ENCODE data around the gene TTC7B. TPM values are rescaled to one million over a fixed set of nuclear protein-coding genes. Genes with fewer than 3 reads are reported as not detected.

Gene TTC7B
- total and polyA plus RNA-seq, 2 of the 8 experiments (the other 6 are each of a cell fraction or from before 2014, with no cell fraction given) = 23.7 to 34.0 TPM

DNA sequence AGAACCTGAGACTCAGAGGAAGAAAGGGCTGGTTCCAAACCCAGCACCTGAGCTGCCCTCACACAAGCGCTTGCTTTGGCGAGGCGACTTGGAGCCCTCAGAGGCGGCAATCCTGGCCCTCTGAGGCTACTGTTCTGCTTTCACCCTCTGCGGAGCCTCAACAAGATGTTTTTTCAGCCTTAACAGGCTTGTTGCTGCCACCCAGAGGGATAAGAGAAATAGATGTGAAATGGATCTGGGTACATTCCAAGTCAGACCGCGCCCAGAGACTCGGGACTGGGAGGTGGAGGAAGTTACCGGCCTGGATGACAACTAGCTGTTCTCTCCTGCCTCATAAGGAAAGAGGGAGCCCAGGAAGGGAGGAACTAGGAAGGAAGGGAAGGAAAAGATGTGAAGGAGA is 89.6 kb downstream of the TTC7B start:
- Histone ChIP-seq H3K23ac (ENCODE audit: insufficient read length) (no peak overlapping the region), H3K18ac (ENCODE audit: extremely low read depth, low read length) (no peak overlapping the region), H2BK5ac (ENCODE audit: low read depth, low read length) (peak overlapping the region; percentile 45), H3K27me3 (replicated peaks in 1 of 4; ENCODE audit: control insufficient read depth in 3 of 4, extremely low read depth in 1 of 4, insufficient read depth in 3 of 4, low read length in 3 of 4) (no peaks in the 10 kb centered on the region), H3K79me1 (ENCODE audit: low read depth, low read length) (no peaks in the 10 kb centered on the region), H3K36me3 (ENCODE audit: control insufficient read depth in 2 of 4, insufficient read depth in 4 of 4, low read length in 3 of 4) (no peaks in the 10 kb centered on the region), H4K5ac (ENCODE audit: insufficient read length, low read depth, low read length) (no peak overlapping the region), H3K4me1 (replicated peaks in 1 of 4; ENCODE audit: control insufficient read depth in 3 of 4, insufficient read depth in 4 of 4, low read length in 3 of 4) (peaks cover 0 to 3% (median 2%) of the 10 kb centered on the region in 4 experiments; a peak in 2 of 7 replicates), H2AFZ (ENCODE audit: low read length) (no peak overlapping the region), H3K4ac (replicated peaks; ENCODE audit: insufficient read length, low read depth, low read length) (no peak overlapping the region), H2BK12ac (ENCODE audit: low read depth, low read length) (no peak overlapping the region), H3K79me2 (ENCODE audit: control insufficient read depth in 1 of 2, insufficient read depth in 2 of 2, low read length in 2 of 2) (no peaks in the 10 kb centered on the region), H2BK120ac (replicated peaks; ENCODE audit: low read depth, low read length) (no peak overlapping the region), H3K9ac (replicated peaks in 1 of 4; ENCODE audit: extremely low read depth in 1 of 4, low read depth in 3 of 4, low read length in 3 of 4) (no peak overlapping the region; a peak in 1 of 7 replicates), H3K9me3 (ENCODE audit: insufficient read depth in 2 of 2, low read depth in 1 of 2, low read length in 1 of 2) (no peaks in the 10 kb centered on the region), H3K23me2 (ENCODE audit: low read depth, low read length) (no peaks in the 10 kb centered on the region), H2BK20ac (ENCODE audit: low read length) (no peak overlapping the region), H2AK5ac (ENCODE audit: low read depth, low read length) (peak overlapping the region; percentile 78; the same call in 1 of the 2 replicates), H2BK15ac (ENCODE audit: low read length) (no peak overlapping the region), H3K14ac (ENCODE audit: insufficient read length) (no peak overlapping the region), H4K91ac (replicated peaks; ENCODE audit: insufficient read length, low read length) (no peak overlapping the region), H3K56ac (replicated peaks; ENCODE audit: insufficient read length, low read depth, low read length) (no peak overlapping the region), H3K27ac (ENCODE audit: low read depth, low read length) (no peak overlapping the region), H4K8ac (ENCODE audit: extremely low read depth, insufficient read depth, low read length) (no peak overlapping the region), H3K4me2 (ENCODE audit: insufficient read depth in 1 of 2, low read depth in 2 of 2, low read length in 2 of 2) (0 out of 4 replicates have a peak overlapping the region, but pooled peaks of 1 of the 2 experiments have one; percentile 30), H4K20me1 (replicated peaks in 1 of 2; ENCODE audit: control insufficient read depth in 1 of 2, insufficient read depth in 2 of 2, low read length in 2 of 2) (no peaks in the 10 kb centered on the region), H3K4me3 (ENCODE audit: extremely low read depth in 1 of 4, insufficient read depth in 2 of 4, low read depth in 3 of 4, low read length in 4 of 4) (no peak overlapping the region)
- WGBS, 2 experiments (ENCODE audit: extremely low coverage in 1 of 2, insufficient coverage in 1 of 2, insufficient read length in 1 of 2, insufficient replicate concordance in 2 of 2, low coverage in 1 of 2, low lambda C conversion rate in 2 of 2, missing lambda C conversion rate in 1 of 2) = 82% methylated on average over 9 of the region's 9 CpGs; no CpG with 5 or more reads in 1 of the 2 experiments
- TF ChIP-seq, protein P1, sequence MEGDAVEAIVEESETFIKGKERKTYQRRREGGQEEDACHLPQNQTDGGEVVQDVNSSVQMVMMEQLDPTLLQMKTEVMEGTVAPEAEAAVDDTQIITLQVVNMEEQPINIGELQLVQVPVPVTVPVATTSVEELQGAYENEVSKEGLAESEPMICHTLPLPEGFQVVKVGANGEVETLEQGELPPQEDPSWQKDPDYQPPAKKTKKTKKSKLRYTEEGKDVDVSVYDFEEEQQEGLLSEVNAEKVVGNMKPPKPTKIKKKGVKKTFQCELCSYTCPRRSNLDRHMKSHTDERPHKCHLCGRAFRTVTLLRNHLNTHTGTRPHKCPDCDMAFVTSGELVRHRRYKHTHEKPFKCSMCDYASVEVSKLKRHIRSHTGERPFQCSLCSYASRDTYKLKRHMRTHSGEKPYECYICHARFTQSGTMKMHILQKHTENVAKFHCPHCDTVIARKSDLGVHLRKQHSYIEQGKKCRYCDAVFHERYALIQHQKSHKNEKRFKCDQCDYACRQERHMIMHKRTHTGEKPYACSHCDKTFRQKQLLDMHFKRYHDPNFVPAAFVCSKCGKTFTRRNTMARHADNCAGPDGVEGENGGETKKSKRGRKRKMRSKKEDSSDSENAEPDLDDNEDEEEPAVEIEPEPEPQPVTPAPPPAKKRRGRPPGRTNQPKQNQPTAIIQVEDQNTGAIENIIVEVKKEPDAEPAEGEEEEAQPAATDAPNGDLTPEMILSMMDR (IDR thresholded peaks at IDR 0.05; ENCODE audit: control extremely low read depth in 1 of 3, insufficient read depth in 1 of 3, low read depth in 1 of 3, low read length in 3 of 3) = peak in 1 of 3 experiments; percentile 19; a peak in 1 of 4 replicates
- TF ChIP-seq RAD21 (IDR thresholded peaks at IDR 0.05 in 1 of 2, conservative IDR thresholded peaks at IDR 0.05 in 1 of 2; ENCODE audit: low read depth in 2 of 2, low read length in 2 of 2) (peak; percentile 44 to 60), NRF1 (IDR thresholded peaks at IDR 0.05; ENCODE audit: low read depth, low read length) (no peak)
- no peak for DNase-seq (ENCODE audit: low read depth in 1 of 2, low spot score in 2 of 2)
- ChIA-PET CTCF (ENCODE audit: partially characterized antibody) (interaction anchor here (0.7 to 2.6 kb wide), 16 partner anchors 8 to 438 kb away, joined by 3 to 13 read pairs (median 4); no protein-coding TSS in a partner anchor), POLR2A (ENCODE audit: partially characterized antibody) (interaction anchor here (1.0 kb wide), 1 partner anchor 13 kb away, joined by 3 read pairs; no protein-coding TSS in a partner anchor)
- no peak for FAIRE-seq
